Activated CD4-positive, alpha-beta memory T cell treated with anti-CD3 and anti-CD28 coated beads for 36 hours (primary cell): Measurements from ENCODE around the gene KCNA3. TPM values are rescaled to one million over a fixed set of nuclear protein-coding genes. Genes with fewer than 3 reads are reported as not detected.
"Not testable (repeated sequence)": the region's sequence is repeated elsewhere in the genome, so short reads cannot be mapped to it uniquely, and the experiment has no call there.

Experiments used
- CTCF ChIA-PET: fragments of 350-600 bp; sonication (Branson Sonifier 250); formaldehyde crosslinking; loops from one replicate; lab custom pipeline; 2021; ENCODE audit warnings: antibody characterized with exemption, inconsistent platforms; lab: Charles Lee
- POLR2A ChIA-PET: fragments of 350-600 bp; sonication (Branson Sonifier 250); formaldehyde crosslinking; loops from one replicate; lab custom pipeline; 2021; ENCODE audit warnings: antibody characterized with exemption; lab: Charles Lee
- DNase-seq: peaks from one replicate; pipeline ENCODE4 v3.0.0-alpha.2; 2020
- H3K27ac Mint-ChIP-seq: one replicate; pipeline ENCODE4 v1.8.0; 2021; ENCODE audit warnings: mixed read lengths
- H3K27me3 Mint-ChIP-seq: one replicate; pipeline ENCODE4 v1.8.0; 2021; ENCODE audit warnings: mixed read lengths
- H3K36me3 Mint-ChIP-seq: one replicate; pipeline ENCODE4 v1.8.0; 2021; ENCODE audit warnings: mixed read lengths
- H3K4me1 Mint-ChIP-seq: one replicate; pipeline ENCODE4 v1.8.0; 2021; ENCODE audit warnings: low read depth, mixed read lengths
- H3K4me3 Mint-ChIP-seq: one replicate; pipeline ENCODE4 v1.8.0; 2021; ENCODE audit warnings: mild to moderate bottlenecking, mixed read lengths
- H3K9me3 Mint-ChIP-seq: one replicate; pipeline ENCODE4 v1.8.0; 2021; ENCODE audit warnings: mixed read lengths
- intact Hi-C: fragments of 100-400 bp; cut with micrococcal nuclease; formaldehyde crosslinking; loops from one replicate; pipeline ENCODE4 v1.15.1; 2023
- total RNA-seq, 2 experiments: library from RNA; stranded (reverse); gene quantifications; one replicate each; pipeline ENCODE4 v1.2.3, GENCODE V29; 2021

KCNA3 gene
- total RNA-seq, 2 experiments from 2014 or later: 25.2 to 25.6 TPM

GRCh38 chr1:110659559-110659958 lies 15.2 kb downstream of the KCNA3 start:
- H3K4me3 Mint-ChIP-seq, H3K27me3 Mint-ChIP-seq, POLR2A ChIA-PET, H3K9me3 Mint-ChIP-seq, DNase-seq, H3K27ac Mint-ChIP-seq, intact Hi-C loops: not testable (repeated sequence)
- peaks cover 39% of the 10 kb centered on the region for H3K36me3 Mint-ChIP-seq
- CTCF ChIA-PET: interaction anchor here (1.8 kb wide), 1 partner anchor 40 kb away, joined by 5 read pairs; no protein-coding TSS in a partner anchor
- peaks cover 53% of the 10 kb centered on the region for H3K4me1 Mint-ChIP-seq

- Mint-ChIP-seq H3K4me3 (no peak overlapping the region), H3K4me1 (peaks cover 50% of the 10 kb centered on the region), H3K27ac (no peak overlapping the region), H3K36me3 (peaks cover 32% of the 10 kb centered on the region), H3K27me3 (no peaks in the 10 kb centered on the region), H3K9me3 (peaks cover 3% of the 10 kb centered on the region)
- ChIA-PET CTCF (interaction anchor here (1.2 to 2.7 kb wide), 5 partner anchors 9 to 109 kb away, joined by 4 to 9 read pairs (median 5); no protein-coding TSS in a partner anchor), POLR2A (interaction anchor here (1.2 to 1.4 kb wide), 2 partner anchors 10 to 11 kb away, joined by 3 to 4 read pairs; no protein-coding TSS in a partner anchor)
- intact Hi-C loops: loop anchor here (1.0 kb wide), 2 partner anchors 9 to 10 kb away; no protein-coding TSS in a partner anchor
- DNase-seq: no peak
Observed at GRCh38 chr1:110657351-110657750, 17.4 kb downstream of the KCNA3 start.

- ChIA-PET CTCF (interaction anchor here (1.4 to 9.7 kb wide), 3 partner anchors 18 to 32 kb away, joined by 5 to 98 read pairs (median 48); no protein-coding TSS in a partner anchor), POLR2A (interaction anchor here (1.7 to 2.3 kb wide), 2 partner anchors 12 to 18 kb away, joined by 5 to 11 read pairs; no protein-coding TSS in a partner anchor)
- Mint-ChIP-seq H3K9me3 (no peaks in the 10 kb centered on the region), H3K4me3 (no peak overlapping the region), H3K27me3 (no peaks in the 10 kb centered on the region), H3K4me1 (peaks cover 24% of the 10 kb centered on the region), H3K27ac (no peak overlapping the region), H3K36me3 (peaks cover 6% of the 10 kb centered on the region)
- intact Hi-C loops: no loop called here
- DNase-seq: no peak
Observed at GRCh38 chr1:110650609-110651008, 24.1 kb downstream of the KCNA3 start.

- H3K9me3 Mint-ChIP-seq: no peaks in the 10 kb centered on the region
- H3K27me3 Mint-ChIP-seq: no peaks in the 10 kb centered on the region
- H3K4me3 Mint-ChIP-seq: no peak overlapping the region
- no peak overlapping the region for H3K27ac Mint-ChIP-seq
- POLR2A ChIA-PET: interaction anchor here (1.1 to 6.5 kb wide), 7 partner anchors 9 to 227 kb away, joined by 3 to 92 read pairs (median 10); partner anchors contain the start of genes CD53 and KCNA3
- peaks cover 31% of the 10 kb centered on the region for H3K4me1 Mint-ChIP-seq
- no peak for DNase-seq
- CTCF ChIA-PET: interaction anchor here (0.6 to 9.7 kb wide), 13 partner anchors 10 to 664 kb away, joined by 3 to 98 read pairs (median 5); partner anchors contain the start of gene AHCYL1
- peaks cover 1% of the 10 kb centered on the region for H3K36me3 Mint-ChIP-seq
- intact Hi-C loops: loop anchor here (1.0 to 5.0 kb wide), 2 partner anchors 9 to 411 kb away; no protein-coding TSS in a partner anchor
Observed at GRCh38 chr1:110648417-110648816, 26.3 kb downstream of the KCNA3 start.

- intact Hi-C loops: loop anchor here (1.0 to 5.0 kb wide), 7 partner anchors 12 to 569 kb away; partner anchors contain the start of gene CD53
- Mint-ChIP-seq H3K4me1 (peaks cover 36% of the 10 kb centered on the region), H3K27ac (no peak overlapping the region), H3K4me3 (no peak overlapping the region), H3K36me3 (no peaks in the 10 kb centered on the region), H3K9me3 (no peaks in the 10 kb centered on the region), H3K27me3 (no peaks in the 10 kb centered on the region)
- CTCF ChIA-PET: interaction anchor here (0.7 to 9.7 kb wide), 17 partner anchors 9 to 1140 kb away, joined by 3 to 98 read pairs (median 5); no protein-coding TSS in a partner anchor
- no peak for DNase-seq
- POLR2A ChIA-PET: interaction anchor here (1.1 to 6.5 kb wide), 10 partner anchors 9 to 228 kb away, joined by 3 to 92 read pairs (median 5); partner anchors contain the start of genes CD53 and KCNA3
Observed at GRCh38 chr1:110647254-110647891, 27.4 kb downstream of the KCNA3 start.

GRCh38 chr1:110645821-110646735 lies 28.7 kb downstream of the KCNA3 start:
- H3K27ac Mint-ChIP-seq: peak overlapping the region; percentile 70
- H3K36me3 Mint-ChIP-seq: peaks cover 1% of the 10 kb centered on the region
- no peak for DNase-seq
- H3K27me3 Mint-ChIP-seq: no peaks in the 10 kb centered on the region
- intact Hi-C loops: loop anchor here (2.0 to 5.0 kb wide), 3 partner anchors 227 to 571 kb away; partner anchors contain the start of gene CD53
- H3K4me3 Mint-ChIP-seq: peak overlapping the region; percentile 1
- peaks cover 42% of the 10 kb centered on the region for H3K4me1 Mint-ChIP-seq
- POLR2A ChIA-PET: interaction anchor here (1.1 to 6.5 kb wide), 5 partner anchors 7 to 229 kb away, joined by 4 to 92 read pairs (median 10); partner anchors contain the start of gene KCNA3
- peaks cover 3% of the 10 kb centered on the region for H3K9me3 Mint-ChIP-seq
- CTCF ChIA-PET: interaction anchor here (0.6 to 9.7 kb wide), 12 partner anchors 8 to 304 kb away, joined by 3 to 98 read pairs (median 5); no protein-coding TSS in a partner anchor

GRCh38 chr1:110645211-110645610 lies 29.5 kb downstream of the KCNA3 start:
- intact Hi-C loops: loop anchor here (5.0 kb wide), 1 partner anchor 408 kb away; no protein-coding TSS in a partner anchor
- no peak overlapping the region for H3K4me3 Mint-ChIP-seq

GRCh38 chr1:110643879-110644472 lies 30.8 kb downstream of the KCNA3 start:
- intact Hi-C loops: no loop called here
- Mint-ChIP-seq H3K27ac (no peak overlapping the region), H3K9me3 (peaks cover 3% of the 10 kb centered on the region), H3K4me1 (peaks cover 53% of the 10 kb centered on the region), H3K27me3 (no peaks in the 10 kb centered on the region), H3K4me3 (no peak overlapping the region), H3K36me3 (peaks cover 4% of the 10 kb centered on the region)
- DNase-seq: no peak
- ChIA-PET CTCF (interaction anchor here (1.0 to 9.7 kb wide), 6 partner anchors 12 to 139 kb away, joined by 3 to 98 read pairs (median 7); no protein-coding TSS in a partner anchor), POLR2A (interaction anchor here (1.1 to 6.5 kb wide), 2 partner anchors 10 to 22 kb away, joined by 4 to 88 read pairs; no protein-coding TSS in a partner anchor)

More at GRCh38 chr1:110645211-110645610, 29.5 kb downstream of the KCNA3 start:
- no peaks in the 10 kb centered on the region for H3K27me3 Mint-ChIP-seq
- peaks cover 4% of the 10 kb centered on the region for H3K36me3 Mint-ChIP-seq
- DNase-seq: no peak
- ChIA-PET POLR2A (interaction anchor here (1.1 to 6.5 kb wide), 3 partner anchors 11 to 26 kb away, joined by 4 to 92 read pairs (median 88); partner anchors contain the start of gene KCNA3), CTCF (interaction anchor here (0.7 to 9.7 kb wide), 8 partner anchors 7 to 138 kb away, joined by 3 to 98 read pairs (median 4); no protein-coding TSS in a partner anchor)
- H3K9me3 Mint-ChIP-seq: peaks cover 3% of the 10 kb centered on the region
- H3K27ac Mint-ChIP-seq: no peak overlapping the region
- peaks cover 41% of the 10 kb centered on the region for H3K4me1 Mint-ChIP-seq

GRCh38 chr1:110639724-110640386 lies 34.9 kb downstream of the KCNA3 start:
- peak overlapping the region; percentile 15 for H3K27ac Mint-ChIP-seq
- POLR2A ChIA-PET: interaction anchor here (1.0 to 3.2 kb wide), 3 partner anchors 8 to 32 kb away, joined by 3 to 11 read pairs (median 4); no protein-coding TSS in a partner anchor
- peaks cover 3% of the 10 kb centered on the region for H3K9me3 Mint-ChIP-seq
- no peak for DNase-seq
- H3K27me3 Mint-ChIP-seq: no peaks in the 10 kb centered on the region
- H3K36me3 Mint-ChIP-seq: peaks cover 4% of the 10 kb centered on the region
- CTCF ChIA-PET: interaction anchor here (1.1 to 3.6 kb wide), 2 partner anchors 126 to 140 kb away, joined by 3 to 21 read pairs; no protein-coding TSS in a partner anchor
- intact Hi-C loops: loop anchor here (10.0 kb wide), 3 partner anchors 325 to 955 kb away; partner anchors contain the start of genes KCNC4 and LRIF1
- H3K4me3 Mint-ChIP-seq: no peak overlapping the region
- H3K4me1 Mint-ChIP-seq: peaks cover 87% of the 10 kb centered on the region

- ChIA-PET POLR2A (interaction anchor here (1.2 to 3.2 kb wide), 3 partner anchors 9 to 35 kb away, joined by 4 to 11 read pairs (median 10); no protein-coding TSS in a partner anchor), CTCF (interaction anchor here (1.0 to 3.6 kb wide), 5 partner anchors 9 to 142 kb away, joined by 3 to 21 read pairs (median 3); no protein-coding TSS in a partner anchor)
- intact Hi-C loops: loop anchor here (10.0 kb wide), 3 partner anchors 326 to 956 kb away; partner anchors contain the start of genes KCNC4 and LRIF1
- Mint-ChIP-seq H3K36me3 (peaks cover 4% of the 10 kb centered on the region), H3K4me3 (no peak overlapping the region), H3K27ac (peak overlapping the region; percentile 9), H3K4me1 (peaks cover 89% of the 10 kb centered on the region), H3K9me3 (peaks cover 3% of the 10 kb centered on the region), H3K27me3 (no peaks in the 10 kb centered on the region)
- no peak for DNase-seq
Observed at GRCh38 chr1:110638556-110638955, 36.2 kb downstream of the KCNA3 start.
